ENCODE measurements around the gene CPVL. TPM values are rescaled to one million over a fixed set of nuclear protein-coding genes. Genes with fewer than 3 reads are reported as not detected.

The CPVL gene
- total and polyA plus RNA-seq, 2 of the 8 experiments (the other 6 are each of a cell fraction or from before 2014, with no cell fraction given) = 40.0 to 55.0 TPM

GRCh38 chr7:29185613-29186012 is 39.3 kb upstream of the CPVL start:
- Histone ChIP-seq H3K27ac (ENCODE audit: low read depth, low read length) (no peak overlapping the region), H3K79me2 (ENCODE audit: control insufficient read depth in 1 of 2, insufficient read depth in 2 of 2, low read length in 2 of 2) (no peaks in the 10 kb centered on the region), H3K4me2 (ENCODE audit: insufficient read depth in 1 of 2, low read depth in 2 of 2, low read length in 2 of 2) (no peak overlapping the region), H3K23me2 (ENCODE audit: low read depth, low read length) (no peaks in the 10 kb centered on the region), H3K23ac (ENCODE audit: insufficient read length) (no peak overlapping the region), H3K9me3 (ENCODE audit: insufficient read depth in 2 of 2, low read depth in 1 of 2, low read length in 1 of 2) (no peaks in the 10 kb centered on the region), H3K4me1 (replicated peaks in 1 of 4; ENCODE audit: control insufficient read depth in 3 of 4, insufficient read depth in 4 of 4, low read length in 3 of 4) (peaks cover 0 to 8% (median 3%) of the 10 kb centered on the region in 4 experiments; a peak in 4 of 7 replicates), H2BK15ac (ENCODE audit: low read length) (no peak overlapping the region), H2AFZ (ENCODE audit: low read length) (no peak overlapping the region), H2BK20ac (ENCODE audit: low read length) (no peak overlapping the region), H3K9ac (replicated peaks in 1 of 4; ENCODE audit: extremely low read depth in 1 of 4, low read depth in 3 of 4, low read length in 3 of 4) (no peak overlapping the region), H3K18ac (ENCODE audit: extremely low read depth, low read length) (no peak overlapping the region), H3K14ac (ENCODE audit: insufficient read length) (no peak overlapping the region), H4K91ac (replicated peaks; ENCODE audit: insufficient read length, low read length) (no peak overlapping the region), H2AK5ac (ENCODE audit: low read depth, low read length) (no peak overlapping the region), H3K79me1 (ENCODE audit: low read depth, low read length) (no peaks in the 10 kb centered on the region), H2BK5ac (ENCODE audit: low read depth, low read length) (no peak overlapping the region), H3K27me3 (replicated peaks in 1 of 4; ENCODE audit: control insufficient read depth in 3 of 4, extremely low read depth in 1 of 4, insufficient read depth in 3 of 4, low read length in 3 of 4) (no peaks in the 10 kb centered on the region; a peak in 1 of 7 replicates), H4K5ac (ENCODE audit: insufficient read length, low read depth, low read length) (no peak overlapping the region), H3K4me3 (ENCODE audit: extremely low read depth in 1 of 4, insufficient read depth in 2 of 4, low read depth in 3 of 4, low read length in 4 of 4) (no peak overlapping the region), H3K4ac (replicated peaks; ENCODE audit: insufficient read length, low read depth, low read length) (no peak overlapping the region), H3K36me3 (ENCODE audit: control insufficient read depth in 2 of 4, insufficient read depth in 4 of 4, low read length in 3 of 4) (no peaks in the 10 kb centered on the region), H4K20me1 (replicated peaks in 1 of 2; ENCODE audit: control insufficient read depth in 1 of 2, insufficient read depth in 2 of 2, low read length in 2 of 2) (no peaks in the 10 kb centered on the region), H3K56ac (replicated peaks; ENCODE audit: insufficient read length, low read depth, low read length) (no peak overlapping the region), H2BK120ac (replicated peaks; ENCODE audit: low read depth, low read length) (no peak overlapping the region), H2BK12ac (ENCODE audit: low read depth, low read length) (no peak overlapping the region), H4K8ac (ENCODE audit: extremely low read depth, insufficient read depth, low read length) (no peak overlapping the region)
- FAIRE-seq (no peak), DNase-seq (ENCODE audit: low read depth in 1 of 2, low spot score in 2 of 2) (no peak)
- ChIA-PET CTCF (ENCODE audit: partially characterized antibody) (interaction anchor here (0.8 to 1.6 kb wide), 2 partner anchors 62 to 112 kb away, joined by 3 to 4 read pairs; no protein-coding TSS in a partner anchor), POLR2A (ENCODE audit: partially characterized antibody) (no interaction called here)
- 85% methylated on average over 6 of the region's 6 CpGs; no CpG with 5 or more reads in 1 of the 2 experiments for WGBS, 2 experiments (ENCODE audit: extremely low coverage in 1 of 2, insufficient coverage in 1 of 2, insufficient read length in 1 of 2, insufficient replicate concordance in 2 of 2, low coverage in 1 of 2, low lambda C conversion rate in 2 of 2, missing lambda C conversion rate in 1 of 2)
- TF ChIP-seq ZNF274 (IDR thresholded peaks at IDR 0.05; ENCODE audit: borderline replicate concordance, extremely low read depth, low read length) (no peak), POLR2A (IDR thresholded peaks at IDR 0.05; ENCODE audit: control extremely low read depth in 1 of 2, low read depth in 2 of 2, low read length in 2 of 2) (no peak), CBX8 (IDR thresholded peaks at IDR 0.05; ENCODE audit: borderline replicate concordance, low read depth, low read length) (no peak), ATF2 (IDR thresholded peaks at IDR 0.05; ENCODE audit: low read length) (no peak), JUN (IDR thresholded peaks at IDR 0.05; ENCODE audit: low read depth, low read length) (no peak)

Measured in H1 (cell line).